HCT116 (cell line): ENCODE data around the gene DOP1A. TPM values are rescaled to one million over a fixed set of nuclear protein-coding genes. Genes with fewer than 3 reads are reported as not detected.

Source experiments
- ATAC-seq: fragments of 200-7000 bp; cut with Tn5 transposase; 2 replicates; pipeline ENCODE4 v1.9.1; 2020; ENCODE audit warnings: mild to moderate bottlenecking, moderate library complexity
- BruUV-seq: library from RNA; stranded (reverse); fragments of 400-500 nt; replicated peaks from 2 replicates; lab custom pipeline; 2021; lab: Mats Ljungman, UMichigan
- CTCF ChIA-PET: fragments of 300-600 bp; sonication (Branson Sonifier 250); formaldehyde crosslinking; loops from one replicate; lab custom pipeline; 2021; ENCODE audit warnings: antibody characterized with exemption; lab: Charles Lee
- POLR2A ChIA-PET: fragments of 300-600, 350-600 bp; sonication (Branson Sonifier 250); formaldehyde crosslinking; loops from one replicate; lab custom pipeline; 2021; ENCODE audit warnings: antibody characterized with exemption; lab: Charles Lee
- RAD21 ChIA-PET, 2 experiments: fragments of 300-600 bp; sonication (Branson Sonifier 250); formaldehyde crosslinking; loops; one replicate each; lab custom pipeline; 2023; ENCODE audit warnings: low total read pairs in 2 of 2; ENCODE audit not compliant: uncharacterized antibody in 2 of 2, unreplicated experiment in 2 of 2, low non-redundant PET in 1 of 2; lab: Charles Lee
- DNase-seq: peaks from one replicate; pipeline ENCODE4 v3.0.0-alpha.2; 2010; ENCODE audit warnings: low read depth, low spot score
- H2AFZ ChIP-seq: fragments of 200-600 bp; shearing (Covaris generic), sonication (generic); 2 replicates; pipeline ENCODE4 v1.6.1; 2017; ENCODE audit warnings: low read depth, mixed run types, mixed read lengths, antibody characterized with exemption, low read length; ENCODE audit not compliant: poor library complexity, severe bottlenecking
- H3K27ac ChIP-seq: 2 replicates; pipeline ENCODE4 v1.5.1; 2012; ENCODE audit warnings: low read depth, low read length
- H3K27me3 ChIP-seq: fragments of 200-600 bp; sonication (generic); 2 replicates; pipeline ENCODE4 v1.6.1; 2016; ENCODE audit warnings: mixed run types, low read length, mixed read lengths; ENCODE audit not compliant: insufficient read depth
- H3K36me3 ChIP-seq, 2 experiments: fragments of 200-500 bp in 1 of 2; fragments of 200-600 bp in 1 of 2; sonication (Bioruptor generic) in 1 of 2; sonication (generic) in 1 of 2; 2 replicates each; pipeline versions ENCODE4 v1.5.1 to v1.6.1; 2014 to 2016; ENCODE audit warnings: low read length in 2 of 2, inconsistent platforms in 1 of 2, mixed read lengths in 1 of 2, mixed run types in 1 of 2; ENCODE audit not compliant: insufficient read depth in 2 of 2, control insufficient read depth in 1 of 2
- H3K4me1 ChIP-seq, 2 experiments: fragments of 200-600 bp in 1 of 2; sonication (generic) in 1 of 2; 2 replicates each; pipeline versions ENCODE4 v1.5.1 to v1.6.1; 2012 to 2017; ENCODE audit warnings: low read length in 2 of 2, inconsistent platforms in 1 of 2, mild to moderate bottlenecking in 1 of 2, mixed read lengths in 1 of 2, mixed run types in 1 of 2, moderate library complexity in 1 of 2; ENCODE audit not compliant: insufficient read depth in 2 of 2, control insufficient read depth in 1 of 2
- H3K4me2 ChIP-seq: fragments of 200-600 bp; sonication (generic); 2 replicates; pipeline ENCODE4 v1.6.1; 2017; ENCODE audit warnings: mixed run types, low read length, mixed read lengths
- H3K4me3 ChIP-seq, 2 experiments: fragments of 200-600 bp in 1 of 2; sonication (generic) in 1 of 2; replicated peaks in 1 of 2; 2 replicates each; pipeline ENCODE4 v1.5.1; 2011 to 2016; ENCODE audit warnings: low read length in 2 of 2, control low read depth in 1 of 2, low read depth in 1 of 2, mild to moderate bottlenecking in 1 of 2, mixed read lengths in 1 of 2, mixed run types in 1 of 2
- H3K79me2 ChIP-seq: fragments of 200-600 bp; sonication (generic); 2 replicates; pipeline ENCODE4 v1.6.1; 2017; ENCODE audit warnings: mild to moderate bottlenecking, mixed run types, low read length, moderate library complexity, mixed read lengths; ENCODE audit not compliant: insufficient read depth
- H3K9ac ChIP-seq: fragments of 200-600 bp; sonication (generic); 2 replicates; pipeline ENCODE4 v1.6.1; 2016; ENCODE audit warnings: low read length, mixed read lengths
- H3K9me2 ChIP-seq: fragments of 200-600 bp; sonication (generic), shearing (Covaris generic); 2 replicates; pipeline ENCODE4 v1.6.1; 2017; ENCODE audit warnings: mixed run types, mild to moderate bottlenecking, moderate library complexity; ENCODE audit not compliant: insufficient read depth
- H3K9me3 ChIP-seq, 2 experiments: fragments of 200-500 bp in 1 of 2; fragments of 200-600 bp in 1 of 2; sonication (Bioruptor generic) in 1 of 2; sonication (generic) in 1 of 2; 2 replicates each; pipeline ENCODE4 v1.6.1; 2014 to 2017; ENCODE audit warnings: low read length in 2 of 2, mixed read lengths in 2 of 2, inconsistent platforms in 1 of 2, low read depth in 1 of 2, mild to moderate bottlenecking in 1 of 2, mixed run types in 1 of 2, moderate library complexity in 1 of 2; ENCODE audit not compliant: control insufficient read depth in 1 of 2, insufficient read depth in 1 of 2
- H4K20me1 ChIP-seq: fragments of 200-600 bp; sonication (generic), shearing (Covaris generic); 2 replicates; pipeline ENCODE4 v1.6.1; 2017; ENCODE audit warnings: mixed run types, mild to moderate bottlenecking, moderate library complexity; ENCODE audit not compliant: insufficient read depth
- CBX3 ChIP-seq: IDR thresholded peaks from 2 replicates; pipeline ENCODE4 v1.6.1; 2012; ENCODE audit warnings: low read depth
- EZH2phosphoT487 ChIP-seq: fragments of 200-600 bp; IDR thresholded peaks from 2 replicates; pipeline ENCODE4 v1.6.1; 2018; ENCODE audit warnings: antibody characterized with exemption, borderline replicate concordance
- FOSL1 ChIP-seq: IDR thresholded peaks from 2 replicates; pipeline ENCODE4 v1.6.1; 2012; ENCODE audit warnings: low read depth
- JUND ChIP-seq: IDR thresholded peaks from 2 replicates; pipeline ENCODE4 v1.6.1; 2012
- MAX ChIP-seq: IDR thresholded peaks from 2 replicates; pipeline ENCODE4 v1.6.1; 2012
- POLR2AphosphoS5 ChIP-seq: IDR thresholded peaks from 2 replicates; pipeline ENCODE4 v1.6.1; 2011; ENCODE audit warnings: mild to moderate bottlenecking, low read depth, low read length, moderate library complexity
- RAD21 ChIP-seq: IDR thresholded peaks from 2 replicates; pipeline ENCODE4 v1.6.1; 2012; ENCODE audit warnings: low read depth, mild to moderate bottlenecking
- SIN3A ChIP-seq: IDR thresholded peaks from 2 replicates; pipeline ENCODE4 v1.6.1; 2012; ENCODE audit warnings: low read depth
- intact Hi-C: fragments of 100-400 bp; cut with micrococcal nuclease; formaldehyde crosslinking; loops from 2 replicates; pipeline ENCODE4 v1.10.0; 2022
- total RNA-seq: library from RNA; stranded (reverse); gene quantifications from one replicate; pipeline ENCODE4 v1.2.1, GENCODE V29; 2021; ENCODE audit not compliant: unreplicated experiment
- TF ChIP-seq, protein P1 (sequence below), 3 experiments: fragments of 200-600 bp in 1 of 3; sonication (generic) in 1 of 3; IDR thresholded peaks in 2 of 3; conservative IDR thresholded peaks in 1 of 3; 2 replicates each; pipeline ENCODE4 v1.5.1; 2012 to 2017; ENCODE audit warnings: low read depth in 2 of 3, low read length in 2 of 3, antibody characterized with exemption in 1 of 3, borderline replicate concordance in 1 of 3, control low read depth in 1 of 3, mild to moderate bottlenecking in 1 of 3, mixed read lengths in 1 of 3, mixed run types in 1 of 3, moderate library complexity in 1 of 3; ENCODE audit not compliant: insufficient read depth in 1 of 3

Gene DOP1A
- total RNA-seq, 1 experiment from 2014 or later = 7.1 TPM

DNA sequence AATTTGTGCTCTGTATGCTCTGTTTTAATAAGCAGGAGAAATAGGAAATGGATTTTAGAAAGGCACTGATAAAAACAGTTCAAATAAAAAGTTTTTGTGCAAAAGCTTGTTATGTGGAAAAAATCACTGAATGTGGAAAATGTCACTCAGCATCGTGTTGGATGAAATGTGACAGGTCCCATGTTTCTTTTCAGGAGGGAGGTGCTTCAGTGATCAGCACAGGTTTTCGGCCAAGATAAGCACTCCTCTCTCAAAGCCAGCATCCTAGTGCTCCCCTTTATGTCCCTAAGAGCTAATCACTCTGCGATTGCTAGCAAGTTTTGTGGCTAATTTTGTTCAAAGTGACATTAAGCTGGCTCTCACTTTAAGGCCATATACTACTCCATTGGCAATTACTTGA lies 13.8 kb upstream of the DOP1A start (continued):
- TF ChIP-seq FOSL1 (no peak), EZH2phosphoT487 (no peak), JUND (no peak), SIN3A (no peak), POLR2AphosphoS5 (no peak)
- TF ChIP-seq, all 23 proteins: peak for 0

DNA sequence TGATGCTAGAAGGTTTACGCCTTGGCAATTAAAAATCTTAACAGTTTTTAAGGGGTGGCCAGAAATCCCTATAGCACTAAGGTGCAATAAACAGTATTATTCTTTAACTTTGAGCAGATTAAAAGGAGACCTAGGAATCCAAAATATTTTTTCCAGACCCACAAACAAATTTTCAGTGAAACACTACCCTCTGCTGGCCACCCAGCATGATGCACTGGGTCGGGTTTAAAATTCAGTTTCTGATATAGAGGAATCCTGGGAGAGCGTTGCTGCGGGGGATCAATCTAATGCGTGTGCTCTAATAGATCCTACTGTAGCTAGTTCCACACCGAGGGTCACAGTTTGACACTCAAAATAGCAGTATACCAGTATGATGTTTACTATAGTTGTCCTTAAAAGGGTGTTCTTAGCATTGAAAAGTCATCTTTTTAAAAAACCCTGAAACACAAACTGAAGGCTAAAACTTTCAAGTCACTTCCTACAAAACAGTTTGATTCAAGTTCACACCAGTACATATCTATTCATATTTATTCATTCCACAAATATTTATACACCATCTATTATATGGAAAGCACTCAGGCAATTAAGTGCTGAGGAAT lies 12.0 kb upstream of the DOP1A start:
- POLR2A ChIA-PET = interaction anchor here (0.6 kb wide), 1 partner anchor 806 kb away, joined by 3 read pairs; no protein-coding TSS in a partner anchor

More for the DNA sequence above, 12.0 kb upstream of the DOP1A start:
- Histone ChIP-seq H3K9ac (no peak overlapping the region), H3K27me3 (no peaks in the 10 kb centered on the region), H3K9me2 (no peaks in the 10 kb centered on the region), H3K79me2 (peaks cover 4% of the 10 kb centered on the region), H3K4me1 (no peaks in the 10 kb centered on the region; a peak in 1 of 4 replicates), H3K4me2 (no peak overlapping the region), H3K36me3 (peaks cover 6 to 17% of the 10 kb centered on the region in 2 experiments; a peak in 2 of 4 replicates), H3K4me3 (no peak overlapping the region), H3K27ac (no peak overlapping the region), H3K9me3 (no peaks in the 10 kb centered on the region), H4K20me1 (no peaks in the 10 kb centered on the region), H2AFZ (no peak overlapping the region)
- RAD21 ChIA-PET = interaction anchor here in 1 of 2 experiments (1.6 kb wide), 1 partner anchor 803 kb away, joined by 3 read pairs; no protein-coding TSS in a partner anchor
- BruUV-seq = no TSS peak
- TF ChIP-seq RAD21 = peak; percentile 89
- no peak for TF ChIP-seq SIN3A
- no peak for TF ChIP-seq MAX
- no peak for TF ChIP-seq CBX3
- TF ChIP-seq, protein P1, sequence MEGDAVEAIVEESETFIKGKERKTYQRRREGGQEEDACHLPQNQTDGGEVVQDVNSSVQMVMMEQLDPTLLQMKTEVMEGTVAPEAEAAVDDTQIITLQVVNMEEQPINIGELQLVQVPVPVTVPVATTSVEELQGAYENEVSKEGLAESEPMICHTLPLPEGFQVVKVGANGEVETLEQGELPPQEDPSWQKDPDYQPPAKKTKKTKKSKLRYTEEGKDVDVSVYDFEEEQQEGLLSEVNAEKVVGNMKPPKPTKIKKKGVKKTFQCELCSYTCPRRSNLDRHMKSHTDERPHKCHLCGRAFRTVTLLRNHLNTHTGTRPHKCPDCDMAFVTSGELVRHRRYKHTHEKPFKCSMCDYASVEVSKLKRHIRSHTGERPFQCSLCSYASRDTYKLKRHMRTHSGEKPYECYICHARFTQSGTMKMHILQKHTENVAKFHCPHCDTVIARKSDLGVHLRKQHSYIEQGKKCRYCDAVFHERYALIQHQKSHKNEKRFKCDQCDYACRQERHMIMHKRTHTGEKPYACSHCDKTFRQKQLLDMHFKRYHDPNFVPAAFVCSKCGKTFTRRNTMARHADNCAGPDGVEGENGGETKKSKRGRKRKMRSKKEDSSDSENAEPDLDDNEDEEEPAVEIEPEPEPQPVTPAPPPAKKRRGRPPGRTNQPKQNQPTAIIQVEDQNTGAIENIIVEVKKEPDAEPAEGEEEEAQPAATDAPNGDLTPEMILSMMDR (IDR thresholded peaks at IDR 0.05 in 2 of 3, conservative IDR thresholded peaks at IDR 0.05 in 1 of 3; ENCODE audit: borderline replicate concordance in 1 of 3, insufficient read depth in 1 of 3, low read depth in 2 of 3, low read length in 2 of 3) = peak; percentile 70 to 88 (median 73)
- ATAC-seq = peak; percentile 68
- CTCF ChIA-PET = interaction anchor here (2.4 kb wide), 1 partner anchor 785 kb away, joined by 10 read pairs; no protein-coding TSS in a partner anchor
- peak; percentile 8 for DNase-seq
- intact Hi-C loops = loop anchor here (1.0 to 5.0 kb wide), 3 partner anchors 458 to 785 kb away; partner anchors contain the start of gene TPBG
